NCI-H82 treated with DMSO at 0.1 percent for 48 hours (cell line): ENCODE results near the gene SMIM10L1.

Experiments
- DNase-seq: peaks from one replicate; lab custom pipeline; 2025; ENCODE audit not compliant: unreplicated experiment; lab: John Stamatoyannopoulos, UW

SMIM10L1 gene

GRCh38 chr12:11171145-11171968 is at the start of gene SMIM10L1:
SMIM10L1 (plus strand) TSS chr12:11171194; CDS start chr12:11171357, 163 bp downstream.
- peak; percentile 81 for DNase-seq

DNA sequence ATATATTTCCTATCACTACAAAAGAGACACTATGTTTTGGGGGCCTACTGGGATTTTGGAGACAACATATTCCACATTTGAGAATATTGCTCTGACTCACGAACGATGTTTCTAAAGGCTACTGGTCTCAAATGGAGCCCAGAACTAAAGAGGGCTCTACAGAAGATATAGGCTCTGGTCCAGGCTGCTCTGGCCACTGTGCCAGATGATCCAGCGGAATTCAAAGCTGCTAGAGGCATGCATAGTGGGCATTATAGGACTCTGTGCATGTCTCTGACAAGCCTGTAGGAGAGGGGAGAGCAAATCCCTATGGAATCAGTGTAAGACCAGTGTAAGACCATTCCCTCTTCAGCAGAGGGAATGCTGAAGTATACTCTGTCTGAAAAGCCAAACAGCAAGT is 40.6 kb upstream of the SMIM10L1 start:
- DNase-seq: no peak

- no peak for DNase-seq
Observed at GRCh38 chr12:11130999-11131398, 40.0 kb upstream of the SMIM10L1 start.

DNA sequence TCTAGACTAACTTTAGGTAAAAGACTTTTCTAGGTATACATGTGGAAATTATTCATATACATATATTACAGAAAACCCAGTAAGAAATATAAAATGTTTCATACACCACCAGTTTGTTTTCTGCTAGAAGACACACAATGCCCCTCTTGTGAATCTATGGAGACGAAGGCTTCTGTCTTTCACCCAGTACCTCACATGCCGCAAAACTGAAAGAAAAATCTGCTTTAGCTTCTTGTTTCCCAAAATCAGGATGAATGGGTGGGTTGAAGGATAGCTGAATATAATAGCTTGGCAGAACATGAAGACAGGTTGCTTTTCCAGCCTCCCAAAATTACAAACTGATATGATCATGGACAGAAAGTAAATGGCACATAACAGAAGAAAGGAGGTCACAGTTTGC is 37.8 kb upstream of the SMIM10L1 start:
- no peak for DNase-seq

DNA sequence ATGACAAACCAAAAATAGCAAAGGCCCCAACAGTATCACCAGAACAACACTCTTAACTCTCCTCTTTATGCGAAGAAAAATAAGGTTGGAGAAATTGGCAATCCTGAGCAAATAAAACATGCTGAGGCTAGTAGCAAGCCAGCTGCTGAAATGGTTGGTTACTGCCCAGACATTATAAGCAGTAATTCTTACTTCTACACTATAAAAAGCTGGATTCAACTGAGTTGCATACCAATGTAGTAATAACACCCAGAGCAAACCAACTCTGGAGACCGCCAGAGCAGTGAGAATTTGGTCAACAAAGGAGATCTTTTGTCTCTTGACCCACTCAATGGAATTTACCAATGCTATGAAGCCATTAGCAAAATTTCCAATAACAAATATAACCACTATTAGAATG is 37.2 kb upstream of the SMIM10L1 start:
- DNase-seq: no peak

DNA sequence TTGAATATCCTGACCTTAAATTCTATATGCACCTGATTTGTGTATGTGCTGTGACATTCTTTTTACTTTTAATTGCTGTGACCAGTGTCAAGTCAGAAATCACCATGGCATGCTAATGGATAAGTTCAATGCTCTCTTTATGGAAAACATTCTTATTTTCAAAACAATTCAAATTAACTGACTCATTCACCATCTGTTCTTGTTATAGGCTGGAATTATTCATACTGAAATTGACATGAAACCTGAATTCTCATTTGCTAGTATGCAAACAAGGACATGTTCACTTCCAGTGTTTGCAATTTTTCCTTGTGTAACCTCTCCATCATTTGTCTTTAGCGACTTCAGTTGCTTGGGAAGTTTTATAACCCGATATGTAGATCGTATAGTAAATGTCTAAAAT is 36.7 kb upstream of the SMIM10L1 start, which contains the start of gene TAS2R30:
Gene TAS2R30, minus strand, starts transcription at position 340 of the 400 bp plus-strand sequence. CDS start 400 bp downstream, outside the sequence.
- no peak for DNase-seq

DNA sequence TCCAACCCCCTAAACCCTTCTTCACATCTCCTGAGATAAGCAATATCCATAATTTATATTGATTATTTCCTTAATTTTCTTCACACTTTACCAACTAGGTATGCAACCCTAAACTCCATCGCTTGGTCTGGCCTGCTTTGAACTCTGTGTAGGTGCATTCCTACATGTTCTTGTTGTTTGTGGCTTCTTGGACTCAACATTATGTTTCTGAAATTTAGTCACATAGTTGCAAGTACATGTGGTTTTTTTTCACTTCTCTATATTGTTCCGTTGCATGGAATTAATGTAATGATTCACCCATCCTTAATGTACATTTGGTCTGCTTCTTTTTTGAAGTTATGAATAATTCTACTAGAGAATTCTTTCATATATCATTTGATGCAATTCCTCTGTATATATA is 34.9 kb upstream of the SMIM10L1 start:
- no peak for DNase-seq

DNA sequence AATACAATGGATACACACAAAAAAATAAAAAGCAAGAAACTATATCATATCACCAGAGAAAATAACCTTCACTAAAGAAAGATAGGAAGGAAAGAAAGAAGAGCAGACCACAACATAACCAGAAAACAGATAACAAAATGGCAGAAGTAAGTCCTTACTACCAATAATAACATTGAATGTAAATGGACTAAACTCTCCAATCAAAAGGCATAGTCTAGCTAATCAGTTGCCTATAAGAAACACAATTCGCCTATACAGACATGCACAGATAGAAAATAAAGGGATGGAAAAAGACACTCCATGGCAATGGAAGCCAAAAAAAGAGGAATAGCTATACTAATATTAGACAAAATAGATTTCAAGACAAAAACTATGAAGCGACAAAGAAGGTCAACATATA is 27.6 kb upstream of the SMIM10L1 start:
- DNase-seq: no peak

DNA sequence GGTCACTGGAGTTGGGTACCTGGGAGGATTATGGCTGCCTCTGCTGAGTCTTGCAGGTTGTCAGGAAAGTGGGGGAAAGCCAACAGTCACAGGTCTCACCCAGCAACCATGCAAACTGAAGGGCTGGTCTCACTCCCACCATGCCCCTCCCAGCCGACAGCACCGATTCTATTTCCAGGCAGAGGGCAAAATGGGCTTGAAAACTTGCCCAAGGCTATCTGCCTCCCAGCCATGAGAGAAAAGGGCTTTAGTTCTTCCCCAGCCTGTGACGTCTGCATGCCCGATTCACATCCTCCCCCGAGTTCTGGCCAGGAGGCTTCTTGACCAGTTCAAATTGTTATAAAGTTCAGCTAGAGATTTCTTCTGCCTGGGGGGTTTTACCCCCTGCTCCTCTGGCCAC is 26.7 kb upstream of the SMIM10L1 start:
- DNase-seq: no peak

GRCh38 chr12:11147420-11147819 is 23.6 kb upstream of the SMIM10L1 start:
- DNase-seq: no peak

DNA sequence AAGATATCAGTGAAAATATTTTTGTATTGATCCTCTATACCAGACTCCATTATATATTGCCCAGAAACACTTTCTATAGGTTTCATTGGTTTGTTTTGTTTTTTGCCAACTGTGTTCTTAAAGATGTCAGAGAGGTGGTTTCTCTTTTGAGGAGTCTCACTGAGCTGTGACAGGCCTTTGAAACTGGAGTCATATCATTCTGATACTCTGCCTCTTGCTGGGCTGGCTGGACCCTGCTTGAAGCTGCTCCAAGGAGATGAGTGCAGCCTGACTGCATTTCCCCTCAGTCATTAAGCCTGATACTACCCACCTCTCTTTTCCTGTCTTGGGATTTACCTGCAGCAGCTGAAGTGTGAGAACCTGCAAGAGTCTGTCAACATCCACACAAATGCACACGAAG is 20.2 kb upstream of the SMIM10L1 start:
- DNase-seq: no peak

DNA sequence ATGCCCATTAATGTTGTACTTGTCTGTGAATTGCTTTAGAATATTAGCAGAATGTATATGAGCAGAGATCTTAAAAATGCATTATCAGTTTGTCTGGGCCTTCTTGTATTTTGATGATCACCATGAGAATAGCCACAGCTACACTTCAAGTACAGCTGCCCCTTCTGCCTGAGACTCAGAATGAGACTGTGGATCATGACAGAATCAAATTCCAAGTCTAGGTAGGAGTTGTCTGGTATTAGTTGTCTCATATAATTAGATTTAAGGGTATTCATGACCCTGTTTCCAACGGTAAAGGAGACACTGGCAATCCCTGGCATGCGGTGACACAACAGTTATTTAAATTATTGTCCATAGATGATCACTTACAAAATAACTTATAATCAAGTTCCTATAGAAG is 18.3 kb upstream of the SMIM10L1 start:
- no peak for DNase-seq

DNA sequence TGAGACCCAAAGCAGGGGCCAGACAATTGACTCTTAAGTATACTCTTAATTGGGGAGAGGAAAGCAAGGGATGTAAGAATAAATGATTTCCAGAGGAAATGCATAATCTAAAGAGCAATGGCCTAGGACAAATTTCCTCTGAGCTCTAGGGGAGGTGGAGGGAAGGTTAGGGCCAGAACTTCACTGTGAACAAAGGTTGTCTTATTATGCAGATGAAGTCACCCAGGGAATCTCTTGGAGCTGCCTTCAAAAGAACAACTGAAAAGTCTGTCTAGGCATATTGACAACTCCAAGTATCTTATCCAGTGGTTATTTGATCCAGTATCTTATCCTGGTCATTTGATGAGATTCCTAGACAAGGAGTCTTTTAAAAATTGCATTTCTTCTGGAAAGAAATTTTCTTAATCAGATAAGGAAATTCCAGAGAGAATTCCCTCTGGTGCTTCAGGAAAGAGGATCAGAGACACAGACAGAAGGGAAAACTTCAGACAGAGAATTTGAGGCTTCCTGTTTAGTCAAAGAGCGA is 16.5 kb upstream of the SMIM10L1 start:
- DNase-seq: no peak

DNA sequence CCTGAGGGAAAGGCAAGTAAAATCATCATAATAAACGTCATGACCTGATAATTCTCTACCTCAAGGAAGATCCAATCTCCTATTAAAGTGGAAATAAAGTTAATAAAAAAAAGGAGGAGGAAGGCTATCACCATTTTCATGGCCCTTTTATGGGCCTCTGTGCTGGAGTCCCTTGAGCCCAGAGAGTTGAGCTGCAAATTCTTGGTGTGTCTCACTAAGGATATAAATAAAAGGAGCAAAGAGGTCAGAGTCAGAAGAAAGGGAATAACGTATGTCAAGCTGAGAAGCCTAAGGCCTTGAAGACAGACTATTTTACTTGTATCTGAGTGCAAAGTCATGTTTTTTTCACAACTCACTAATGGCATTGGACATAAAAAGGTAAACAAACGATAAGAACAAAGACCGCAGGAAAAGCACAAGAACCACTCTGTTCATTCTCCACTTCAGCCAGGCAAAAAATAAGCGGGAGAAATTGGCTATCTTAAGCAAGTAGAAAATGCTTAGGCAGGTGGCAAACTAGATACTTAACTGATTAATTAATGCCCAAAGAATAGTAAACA is 12.0 kb upstream of the SMIM10L1 start:
- no peak for DNase-seq

DNA sequence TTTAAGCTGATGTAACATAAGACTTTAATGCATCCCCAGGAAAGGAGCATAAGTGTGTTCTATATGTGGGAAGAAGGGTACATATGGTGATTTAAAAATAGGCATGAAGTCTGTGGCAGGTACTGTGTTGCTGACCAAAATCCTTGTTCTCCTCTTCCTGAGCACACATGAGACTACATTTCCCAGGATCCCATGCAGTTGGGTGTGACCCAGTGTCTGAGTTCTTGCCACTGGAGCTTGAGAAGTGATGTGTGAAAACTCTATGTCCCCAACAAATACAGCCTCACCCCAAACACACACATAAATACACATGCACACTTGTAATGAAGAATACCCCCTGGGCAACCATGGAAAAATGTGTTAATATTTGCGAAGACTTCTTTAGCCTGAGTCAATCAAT is 8.5 kb upstream of the SMIM10L1 start:
- DNase-seq: no peak

DNA sequence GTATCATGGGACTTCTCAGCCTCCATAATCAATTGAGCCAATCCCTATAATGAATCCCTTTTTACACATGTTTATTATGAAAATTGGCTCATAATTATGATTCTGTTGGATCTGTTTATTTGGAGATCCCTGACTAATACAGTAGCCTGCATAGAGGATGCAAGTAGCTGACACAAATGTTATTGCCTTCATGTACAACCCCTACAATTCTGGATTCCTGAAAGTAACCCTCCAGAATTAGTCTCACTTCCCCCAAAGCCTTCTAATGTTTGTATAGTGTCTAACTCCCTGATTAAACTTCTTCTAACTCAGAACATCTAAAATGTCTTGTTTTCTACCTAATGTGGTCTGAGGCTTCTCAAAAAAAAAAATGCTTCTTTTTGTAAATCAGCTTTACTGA is 6.6 kb upstream of the SMIM10L1 start:
- no peak for DNase-seq

DNA sequence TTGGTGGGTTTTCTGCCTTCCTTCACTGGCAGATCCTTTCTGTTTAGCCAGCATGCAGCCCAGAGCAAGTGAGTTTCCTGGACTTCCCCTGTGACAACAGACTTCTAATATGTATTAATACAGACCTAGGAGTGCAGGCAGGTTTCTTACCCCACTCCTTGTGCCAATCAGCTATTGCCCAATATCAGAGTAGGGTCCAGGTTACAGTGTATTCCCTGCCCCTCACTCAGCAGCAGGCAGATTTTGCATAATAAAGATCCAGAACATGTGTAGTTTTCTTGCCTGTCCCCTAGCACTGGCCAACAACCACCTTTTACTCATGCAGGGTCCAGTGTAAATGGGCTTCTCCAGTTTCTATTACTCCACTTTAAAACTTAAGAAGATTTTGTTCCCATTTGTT is 4.7 kb upstream of the SMIM10L1 start:
- DNase-seq: no peak

DNA sequence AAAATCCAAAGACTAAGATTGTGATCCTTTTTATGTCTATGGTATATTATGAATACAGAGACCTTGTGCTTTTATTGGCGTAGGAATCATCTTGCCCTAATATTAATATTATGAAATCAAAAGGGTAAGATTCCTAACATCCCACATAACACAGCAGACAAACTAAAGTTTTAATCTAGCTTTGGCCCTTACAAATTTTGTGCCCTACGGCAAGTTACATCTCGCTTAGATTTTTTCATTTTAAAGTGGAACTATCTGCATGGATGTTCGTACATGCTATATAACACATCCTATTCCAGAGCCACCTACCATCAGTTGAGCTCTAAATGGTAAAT is 217 bp upstream of the SMIM10L1 start:
- DNase-seq: no peak

DNA sequence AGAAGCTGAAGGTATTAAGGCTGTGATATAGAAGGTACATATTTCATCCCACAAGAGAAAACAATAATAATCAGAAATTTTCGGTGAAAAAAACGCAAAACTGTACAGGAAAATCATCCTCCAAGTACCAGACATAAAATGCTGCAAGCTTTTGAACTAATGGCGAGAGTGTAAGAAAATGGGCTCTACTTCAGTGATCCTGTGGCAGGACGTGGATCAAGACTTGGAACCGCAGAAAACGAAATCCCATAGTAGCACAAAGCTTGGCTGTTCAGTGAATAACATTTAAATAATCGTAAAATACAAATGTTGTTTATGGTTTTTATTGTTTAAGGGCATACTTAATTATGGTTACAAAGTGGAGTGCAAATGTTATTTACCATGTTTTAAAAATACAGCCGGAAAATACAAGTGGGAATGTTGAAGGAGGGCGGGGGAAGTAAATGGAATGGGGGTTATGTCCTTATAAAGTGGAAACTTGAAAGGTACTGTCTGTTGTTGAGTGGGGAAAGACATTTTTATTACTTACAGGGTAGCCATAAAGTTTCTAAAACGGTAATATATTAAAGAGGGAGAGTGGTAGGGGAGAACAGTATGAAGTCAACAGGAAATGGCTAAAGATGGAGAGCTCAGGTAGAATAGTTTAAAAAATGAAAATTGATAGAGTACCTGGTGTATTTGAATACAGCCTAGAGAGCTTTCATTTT is 1.1 kb downstream of the SMIM10L1 start:
- peak; percentile 43 for DNase-seq

- peak; percentile 77 for DNase-seq
Observed at GRCh38 chr12:11174022-11174421, 3.0 kb downstream of the SMIM10L1 start.

GRCh38 chr12:11178250-11178649 is 7.3 kb downstream of the SMIM10L1 start:
- DNase-seq: no peak

- DNase-seq: no peak
Observed at GRCh38 chr12:11182529-11182928, 11.5 kb downstream of the SMIM10L1 start.
